ENCODE measurements around the gene RHPN2. TPM values are rescaled to one million over a fixed set of nuclear protein-coding genes. Genes with fewer than 3 reads are reported as not detected.

RHPN2 gene
- total and polyA plus RNA-seq, 4 donors = 4.0 to 17.5 (median 11.5) TPM

- Histone ChIP-seq H3K27me3 (ENCODE audit: control insufficient read depth in 3 of 3, insufficient read depth in 3 of 3, low read length in 2 of 3) (no peaks in the 10 kb centered on the region), H3K4me3 (peak overlapping the region; percentile 73), H3K4me1 (ENCODE audit: control insufficient read depth in 5 of 5, insufficient read depth in 5 of 5, low read length in 5 of 5) (peaks cover 0 to 7% (median 4%) of the 10 kb centered on the region in 5 donors), H3K27ac (ENCODE audit: low read depth in 1 of 2, low read length in 1 of 2) (no peak overlapping the region), H3K9me3 (ENCODE audit: control insufficient read depth in 4 of 4, insufficient read depth in 3 of 4, low read length in 3 of 4) (peaks cover 0 to 1% (median 0%) of the 10 kb centered on the region in 4 donors), H3K9ac (ENCODE audit: insufficient read depth in 1 of 2, low read length in 2 of 2) (peak overlapping the region; percentile 28 to 74), H3K36me3 (ENCODE audit: control insufficient read depth in 4 of 4, insufficient read depth in 4 of 4, low read length in 4 of 4) (peaks cover 0 to 9% (median 9%) of the 10 kb centered on the region in 4 donors)
- ATAC-seq (ENCODE audit: insufficient read depth, low FRiP score) (no peak), DNase-seq (peak in 1 of 3 donors; percentile 3)
- WGBS, 2 donors = 25 to 29% methylated on average over 21 of the region's 21 CpGs
- no peak for TF ChIP-seq CTCF (IDR thresholded peaks at IDR 0.05; ENCODE audit: control extremely low read depth, extremely low read depth)
Measured at GRCh38 chr19:32971012-32971595, 93.6 kb downstream of the RHPN2 start.

GRCh38 chr19:32969549-32969948, 95.1 kb downstream of the RHPN2 start:
- WGBS, 2 donors = 93 to 98% methylated on average over 8 to 10 of the region's 10 CpGs
- no peak overlapping the region for H3K9ac ChIP-seq (ENCODE audit: insufficient read depth in 1 of 2, low read length in 2 of 2)
- H3K9me3 ChIP-seq (ENCODE audit: control insufficient read depth in 4 of 4, insufficient read depth in 3 of 4, low read length in 3 of 4) = peaks cover 0 to 1% (median 0%) of the 10 kb centered on the region in 4 donors
- DNase-seq (no peak), ATAC-seq (ENCODE audit: insufficient read depth, low FRiP score) (no peak)
- H3K4me1 ChIP-seq (ENCODE audit: control insufficient read depth in 5 of 5, insufficient read depth in 5 of 5, low read length in 5 of 5) = peaks cover 0 to 7% (median 4%) of the 10 kb centered on the region in 5 donors
- no peak overlapping the region for H3K27ac ChIP-seq (ENCODE audit: low read depth in 1 of 2, low read length in 1 of 2)
- no peak for TF ChIP-seq CTCF (IDR thresholded peaks at IDR 0.05; ENCODE audit: control extremely low read depth, extremely low read depth)
- H3K4me3 ChIP-seq = no peak overlapping the region
- no peaks in the 10 kb centered on the region for H3K27me3 ChIP-seq (ENCODE audit: control insufficient read depth in 3 of 3, insufficient read depth in 3 of 3, low read length in 2 of 3)
- H3K36me3 ChIP-seq (ENCODE audit: control insufficient read depth in 4 of 4, insufficient read depth in 4 of 4, low read length in 4 of 4) = peaks cover 2 to 13% (median 10%) of the 10 kb centered on the region in 4 donors

- peaks cover 0 to 1% (median 0%) of the 10 kb centered on the region in 4 donors for H3K9me3 ChIP-seq (ENCODE audit: control insufficient read depth in 4 of 4, insufficient read depth in 3 of 4, low read length in 3 of 4)
- no peak overlapping the region for H3K4me3 ChIP-seq
- ATAC-seq (ENCODE audit: insufficient read depth, low FRiP score) (no peak), DNase-seq (no peak)
- no peaks in the 10 kb centered on the region for H3K27me3 ChIP-seq (ENCODE audit: control insufficient read depth in 3 of 3, insufficient read depth in 3 of 3, low read length in 2 of 3)
- peaks cover 0 to 7% (median 4%) of the 10 kb centered on the region in 5 donors for H3K4me1 ChIP-seq (ENCODE audit: control insufficient read depth in 5 of 5, insufficient read depth in 5 of 5, low read length in 5 of 5)
- H3K36me3 ChIP-seq (ENCODE audit: control insufficient read depth in 4 of 4, insufficient read depth in 4 of 4, low read length in 4 of 4) = peaks cover 11 to 30% (median 18%) of the 10 kb centered on the region in 4 donors
- WGBS, 2 donors = 96 to 98% methylated on average over 9 of the region's 9 CpGs
- no peak overlapping the region for H3K9ac ChIP-seq (ENCODE audit: insufficient read depth in 1 of 2, low read length in 2 of 2)
- no peak for TF ChIP-seq CTCF (IDR thresholded peaks at IDR 0.05; ENCODE audit: control extremely low read depth, extremely low read depth)
- no peak overlapping the region for H3K27ac ChIP-seq (ENCODE audit: low read depth in 1 of 2, low read length in 1 of 2)
Measured at GRCh38 chr19:32966750-32967149, 97.9 kb downstream of the RHPN2 start.
